Keratinocyte (primary cell): ENCODE data around the gene FAM98A. TPM values are rescaled to one million over a fixed set of nuclear protein-coding genes. Genes with fewer than 3 reads are reported as not detected.

Experiments used
- DNase-seq: peaks from one replicate; pipeline ENCODE4 v3.0.0-alpha.2; 2011; ENCODE audit warnings: low read depth, missing footprints, low spot score
- FAIRE-seq: peaks from 2 replicates; lab custom pipeline; 2011; peaks lifted over from hg19 to GRCh38; lab: Jason Lieb, UNC
- H2AFZ ChIP-seq: 2 replicates; pipeline ENCODE4 v1.6.0; 2012; ENCODE audit warnings: low read length, control low read depth, inconsistent platforms; ENCODE audit not compliant: control insufficient read depth
- H3K27ac ChIP-seq: 2 replicates; pipeline ENCODE4 v1.5.1; 2011; ENCODE audit warnings: low read length; ENCODE audit not compliant: control insufficient read depth, insufficient read depth
- H3K27me3 ChIP-seq: 3 replicates; pipeline ENCODE4 v1.6.0; 2011; ENCODE audit warnings: low read length; ENCODE audit not compliant: control insufficient read depth, insufficient read depth; ENCODE audit errors: extremely low read depth
- H3K36me3 ChIP-seq, 2 experiments: 2 replicates in 1 of 2; 3 replicates in 1 of 2; pipeline ENCODE4 v1.5.1; 2011; ENCODE audit warnings: low read length in 2 of 2, mild to moderate bottlenecking in 1 of 2; ENCODE audit not compliant: control insufficient read depth in 2 of 2, insufficient read depth in 2 of 2; ENCODE audit errors: extremely low read depth in 1 of 2
- H3K4me1 ChIP-seq: 3 replicates; pipeline ENCODE4 v1.5.1; 2011; ENCODE audit warnings: low read length; ENCODE audit not compliant: control insufficient read depth, insufficient read depth; ENCODE audit errors: extremely low read depth
- H3K4me2 ChIP-seq: 3 replicates; pipeline ENCODE4 v1.6.0; 2011; ENCODE audit warnings: low read depth, low read length; ENCODE audit not compliant: control insufficient read depth, insufficient read depth; ENCODE audit errors: extremely low read depth
- H3K4me3 ChIP-seq, 3 experiments: fragments of 200-600 bp in 1 of 3; sonication (generic) in 1 of 3; 2 replicates in 2 of 3; 3 replicates in 1 of 3; pipeline ENCODE4 v1.5.1; 2011 to 2016; ENCODE audit warnings: low read length in 3 of 3, mild to moderate bottlenecking in 3 of 3, control low read depth in 2 of 3, inconsistent platforms in 1 of 3, low read depth in 1 of 3, mixed read lengths in 1 of 3, mixed run types in 1 of 3, moderate library complexity in 1 of 3; ENCODE audit not compliant: control insufficient read depth in 2 of 3, insufficient read depth in 2 of 3; ENCODE audit errors: extremely low read depth in 1 of 3
- H3K79me2 ChIP-seq: 2 replicates; pipeline ENCODE4 v1.6.0; 2012; ENCODE audit warnings: low read length; ENCODE audit not compliant: control insufficient read depth, insufficient read depth
- H3K9ac ChIP-seq: 3 replicates; pipeline ENCODE4 v1.6.0; 2011; ENCODE audit warnings: low read length; ENCODE audit not compliant: control insufficient read depth, insufficient read depth; ENCODE audit errors: extremely low read depth
- H3K9me1 ChIP-seq: 3 replicates; pipeline ENCODE4 v1.6.0; 2011; ENCODE audit warnings: low read length; ENCODE audit not compliant: control insufficient read depth, insufficient read depth; ENCODE audit errors: extremely low read depth
- H3K9me3 ChIP-seq: 2 replicates; pipeline ENCODE4 v1.5.1; 2012; ENCODE audit warnings: low read depth, low read length; ENCODE audit not compliant: control insufficient read depth
- H4K20me1 ChIP-seq: 3 replicates; pipeline ENCODE4 v1.6.0; 2011; ENCODE audit warnings: low read length; ENCODE audit not compliant: control insufficient read depth, insufficient read depth; ENCODE audit errors: extremely low read depth
- CTCF ChIP-seq, 3 experiments: IDR thresholded peaks in 1 of 3; conservative IDR thresholded peaks in 1 of 3; optimal IDR thresholded peaks in 1 of 3; 2 replicates in 2 of 3; 3 replicates in 1 of 3; pipeline versions ENCODE3 to v1.5.1; 2011; ENCODE audit warnings: low read length in 3 of 3, mild to moderate bottlenecking in 3 of 3, moderate library complexity in 2 of 3, control low read depth in 1 of 3, inconsistent platforms in 1 of 3; ENCODE audit not compliant: insufficient read depth in 2 of 3; ENCODE audit errors: extremely low read depth in 1 of 3
- EZH2 ChIP-seq: IDR thresholded peaks from one replicate; pipeline ENCODE4 v1.6.1; 2012; ENCODE audit warnings: inconsistent platforms, mild to moderate bottlenecking, low read length, moderate library complexity
- dilution Hi-C: fragments of 300-500 bp; cut with MboI; formaldehyde crosslinking; loops from one replicate; pipeline ENCODE4 v1.7.0; 2020; ENCODE audit warnings: low sequenced_read_pairs; ENCODE audit not compliant: extremely low pct_ligation_motif_present
- polyA plus RNA-seq, 5 experiments: library from polyadenylated mRNA; depleted of rRNA in 3 of 5; stranded (reverse) in 3 of 5; stranded (forward) in 1 of 5; unstranded in 1 of 5; fragments of >200 nt; gene quantifications; 1 replicate in 1 of 5; 2 replicates in 3 of 5; 3 replicates in 1 of 5; pipeline versions ENCODE4 v1.2.1 to v1.2.3, GENCODE V29; 2011 to 2012; ENCODE audit warnings: missing spikeins in 2 of 5, low read depth in 1 of 5, low replicate concordance in 1 of 5

Gene FAM98A
- polyA plus RNA-seq, 1 donor (not counting 4 experiments of a cell fraction or from before 2014, with no cell fraction given) = 116 TPM

GRCh38 chr2:33570681-33571080 lies 28.4 kb downstream of the FAM98A start:
- TF ChIP-seq CTCF (optimal IDR thresholded peaks at IDR 0.05 in 1 of 3, IDR thresholded peaks at IDR 0.05 in 1 of 3, conservative IDR thresholded peaks at IDR 0.05 in 1 of 3; ENCODE audit: extremely low read depth in 1 of 3, insufficient read depth in 2 of 3, low read length in 3 of 3) (no peak), EZH2 (no peak)
- H3K9me1 ChIP-seq = no peaks in the 10 kb centered on the region
- no peak overlapping the region for H2AFZ ChIP-seq
- FAIRE-seq (no peak), DNase-seq (no peak)
- dilution Hi-C loops = no loop called here
- H3K9me3 ChIP-seq = no peaks in the 10 kb centered on the region
- H3K4me3 ChIP-seq = no peak overlapping the region
- H3K27me3 ChIP-seq = no peaks in the 10 kb centered on the region
- no peaks in the 10 kb centered on the region for H3K79me2 ChIP-seq
- H3K36me3 ChIP-seq = no peaks in the 10 kb centered on the region
- H3K9ac ChIP-seq = no peak overlapping the region
- H3K4me2 ChIP-seq = no peak overlapping the region
- H3K4me1 ChIP-seq = no peaks in the 10 kb centered on the region
- no peaks in the 10 kb centered on the region for H4K20me1 ChIP-seq
- H3K27ac ChIP-seq = no peak overlapping the region

GRCh38 chr2:33561872-33562271 lies 37.2 kb downstream of the FAM98A start:
- no peak overlapping the region for H3K27ac ChIP-seq
- no peaks in the 10 kb centered on the region for H3K27me3 ChIP-seq
- H4K20me1 ChIP-seq = no peaks in the 10 kb centered on the region
- H3K4me1 ChIP-seq = no peaks in the 10 kb centered on the region
- DNase-seq = no peak
- H3K4me3 ChIP-seq = no peak overlapping the region
- H3K4me2 ChIP-seq = no peak overlapping the region
- no peak for TF ChIP-seq CTCF (optimal IDR thresholded peaks at IDR 0.05 in 1 of 3, IDR thresholded peaks at IDR 0.05 in 1 of 3, conservative IDR thresholded peaks at IDR 0.05 in 1 of 3; ENCODE audit: extremely low read depth in 1 of 3, insufficient read depth in 2 of 3, low read length in 3 of 3)
- TF ChIP-seq EZH2 = no peak
- FAIRE-seq = no peak
- H3K79me2 ChIP-seq = no peaks in the 10 kb centered on the region
- no peaks in the 10 kb centered on the region for H3K36me3 ChIP-seq
- no peaks in the 10 kb centered on the region for H3K9me3 ChIP-seq
- H3K9me1 ChIP-seq = no peaks in the 10 kb centered on the region
- H2AFZ ChIP-seq = no peak overlapping the region
- no peak overlapping the region for H3K9ac ChIP-seq
- dilution Hi-C loops = no loop called here
